GM18526 (cell line): Measurements from ENCODE around the gene INO80E.

Experiments
- POLR2A ChIP-seq: IDR thresholded peaks from 3 replicates; pipeline ENCODE4 v1.6.1; 2011; ENCODE audit not compliant: insufficient read length; ENCODE audit errors: extremely low read depth

The INO80E gene, protein sequence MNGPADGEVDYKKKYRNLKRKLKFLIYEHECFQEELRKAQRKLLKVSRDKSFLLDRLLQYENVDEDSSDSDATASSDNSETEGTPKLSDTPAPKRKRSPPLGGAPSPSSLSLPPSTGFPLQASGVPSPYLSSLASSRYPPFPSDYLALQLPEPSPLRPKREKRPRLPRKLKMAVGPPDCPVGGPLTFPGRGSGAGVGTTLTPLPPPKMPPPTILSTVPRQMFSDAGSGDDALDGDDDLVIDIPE

DNA sequence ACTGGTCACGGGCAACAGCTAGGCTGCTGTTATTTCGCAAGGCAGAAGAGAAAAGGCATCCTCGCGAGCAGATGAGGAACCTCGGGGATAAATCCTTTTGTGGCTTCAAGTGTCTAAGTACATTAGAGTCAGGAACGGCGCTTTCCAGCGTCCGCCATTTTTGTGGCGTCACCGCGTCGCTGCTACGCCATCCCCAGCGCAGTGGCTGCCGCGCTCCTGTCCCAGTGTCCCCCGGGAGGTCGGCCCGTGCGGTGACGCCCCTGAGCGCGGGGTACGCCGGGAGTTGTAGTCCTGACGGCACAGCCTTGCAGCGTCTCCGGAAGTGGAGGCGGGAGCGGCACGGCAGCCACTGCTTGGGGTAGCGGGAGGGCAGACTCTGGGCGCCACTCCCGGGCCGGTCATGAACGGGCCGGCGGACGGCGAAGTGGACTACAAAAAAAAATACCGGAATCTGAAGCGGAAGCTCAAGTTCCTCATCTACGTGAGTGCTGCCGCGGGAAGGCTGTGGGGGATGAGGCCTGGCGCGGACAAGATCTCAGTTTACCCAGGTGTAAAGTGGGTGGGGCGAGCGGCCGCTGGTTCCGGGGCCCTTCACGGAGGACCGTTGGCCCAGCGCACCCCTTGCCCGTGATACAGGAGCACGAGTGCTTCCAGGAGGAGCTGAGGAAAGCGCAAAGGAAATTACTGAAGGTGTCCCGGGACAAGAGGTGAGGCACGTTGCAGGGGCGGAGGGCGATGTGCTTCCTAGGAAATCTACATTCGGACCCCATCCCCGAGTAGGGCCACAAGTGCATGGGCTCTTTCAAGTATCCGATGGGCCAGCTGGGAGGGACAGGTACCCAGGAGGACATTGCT lies at the start of gene INO80E:
INO80E (plus strand) TSS at position 331 of the 855 bp plus-strand sequence; CDS start at position 401, 70 bp downstream.
- TF ChIP-seq POLR2A, result peak; percentile 82

DNA sequence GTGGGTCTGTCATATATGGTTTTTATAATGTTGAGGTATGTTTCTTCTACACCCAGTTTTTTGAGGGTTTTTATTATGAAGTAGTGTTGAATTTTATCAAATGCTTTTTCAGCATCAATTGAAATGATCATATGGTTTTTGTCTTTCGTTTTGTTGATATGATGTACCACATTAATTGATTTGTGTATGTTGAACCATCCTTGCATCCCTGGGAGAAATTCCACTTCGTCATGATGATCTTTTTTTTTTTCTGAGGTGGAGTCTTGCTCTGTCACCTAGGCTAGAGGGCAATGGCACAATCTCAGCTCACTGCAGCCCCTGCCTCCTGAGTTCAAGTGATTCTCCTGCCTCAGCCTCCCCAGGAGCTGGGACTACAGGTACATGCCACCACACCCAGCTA lies 48.1 kb upstream of the INO80E start:
- TF ChIP-seq POLR2A, result no peak

DNA sequence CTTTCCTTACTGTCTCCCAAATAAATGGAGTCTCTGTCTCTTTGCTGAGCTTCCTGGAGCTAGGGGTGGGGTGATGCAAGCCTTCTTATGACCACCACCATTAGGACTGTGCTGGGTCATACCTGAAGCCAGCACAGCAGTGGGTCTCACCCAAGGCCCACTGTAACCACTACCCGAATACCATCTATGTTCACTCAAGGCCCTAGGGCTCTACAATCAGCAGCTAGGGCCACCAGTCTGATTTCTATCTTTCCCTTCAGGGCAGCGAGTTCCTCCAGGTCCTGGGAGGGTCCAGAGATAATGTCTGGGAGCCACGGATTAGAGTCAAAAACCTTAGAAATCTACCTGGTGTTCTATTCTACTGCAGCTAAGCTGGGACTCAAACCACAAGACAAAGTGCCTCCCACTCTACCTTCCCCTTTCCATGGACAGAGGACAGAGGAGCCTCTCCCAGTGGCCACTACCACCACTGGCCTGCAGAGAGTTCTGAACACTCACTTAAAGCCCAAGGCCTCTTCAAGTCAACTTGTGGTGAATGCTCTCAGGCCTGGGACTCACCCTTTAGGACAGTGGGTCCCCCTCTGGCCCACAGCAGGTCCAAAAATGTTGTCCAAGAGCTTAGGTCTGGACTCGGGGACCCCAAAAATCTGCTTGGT lies 45.1 kb upstream of the INO80E start:
- no peak for TF ChIP-seq POLR2A

DNA sequence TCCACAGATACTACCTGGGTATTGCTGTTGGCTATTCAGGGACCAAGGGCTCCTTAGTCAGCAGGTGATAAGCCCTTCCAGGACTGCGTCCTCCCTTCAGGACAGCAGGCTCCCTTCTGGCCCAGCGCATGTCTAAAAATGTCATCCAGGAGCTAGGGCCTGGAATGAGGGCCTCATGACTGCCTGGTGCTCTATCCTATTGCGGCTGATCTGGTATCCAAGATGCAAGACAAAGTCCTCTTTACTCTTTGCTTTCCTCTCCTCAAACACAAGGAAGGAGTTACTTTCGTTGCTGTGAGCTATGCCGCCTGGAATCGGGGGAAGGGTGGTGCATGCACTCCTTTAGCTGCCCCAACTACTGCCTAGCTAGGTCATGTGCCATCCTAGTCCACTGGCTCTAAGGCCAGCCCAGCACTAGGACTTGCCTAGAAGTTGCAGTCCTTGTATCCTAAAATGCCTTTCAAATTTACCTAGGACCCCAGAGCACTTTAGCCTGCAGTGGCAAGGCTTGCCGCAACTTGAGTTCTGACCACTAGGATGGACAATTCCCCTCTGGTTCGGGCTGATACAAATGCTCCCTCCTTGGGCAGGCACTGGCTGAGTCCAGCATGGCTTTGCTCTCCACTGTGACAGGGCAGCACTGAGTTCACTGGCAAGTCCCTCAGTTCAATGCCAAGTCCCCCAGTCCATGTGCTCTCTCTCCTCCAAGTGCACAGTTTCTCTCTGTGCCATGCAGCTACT lies 44.2 kb upstream of the INO80E start:
- TF ChIP-seq POLR2A, result no peak

DNA sequence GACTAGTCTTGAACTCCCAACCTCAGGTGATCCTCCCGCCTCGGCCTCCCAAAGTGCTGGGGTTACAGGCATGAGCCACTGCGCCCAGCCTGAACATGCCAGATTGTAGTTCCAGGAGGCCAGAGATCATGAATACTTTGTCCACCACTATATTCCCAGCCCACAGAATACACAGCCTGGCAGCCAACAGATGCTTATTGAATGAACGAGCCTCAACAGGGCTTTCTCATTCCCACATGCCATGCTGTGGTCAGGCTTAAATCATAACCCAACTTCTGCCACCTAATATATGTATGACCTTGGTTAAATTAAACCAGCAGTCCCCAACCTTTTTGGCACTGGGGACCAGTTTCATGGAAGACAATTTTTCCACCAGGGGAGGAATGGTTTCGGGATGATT lies 37.3 kb upstream of the INO80E start:
- TF ChIP-seq POLR2A, result no peak

DNA sequence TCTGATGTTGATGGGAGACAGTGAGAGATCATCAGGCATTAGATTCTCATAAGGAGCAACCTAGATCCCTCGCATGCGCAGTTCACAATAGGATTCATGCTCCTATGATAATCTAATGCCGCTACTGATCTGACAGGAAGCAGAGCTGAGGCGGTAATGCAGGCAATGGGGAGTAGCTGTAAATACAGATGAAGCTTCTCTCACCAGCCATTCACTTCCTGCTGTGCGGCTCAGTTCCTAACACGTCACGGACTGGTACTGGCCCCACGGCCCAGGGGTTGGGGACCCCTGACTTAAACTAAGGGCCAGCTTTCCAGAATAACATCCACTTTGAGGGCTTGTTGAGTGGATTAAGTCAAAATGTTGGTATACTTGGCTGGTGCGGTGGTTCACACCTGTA lies 36.7 kb upstream of the INO80E start:
- no peak for TF ChIP-seq POLR2A

DNA sequence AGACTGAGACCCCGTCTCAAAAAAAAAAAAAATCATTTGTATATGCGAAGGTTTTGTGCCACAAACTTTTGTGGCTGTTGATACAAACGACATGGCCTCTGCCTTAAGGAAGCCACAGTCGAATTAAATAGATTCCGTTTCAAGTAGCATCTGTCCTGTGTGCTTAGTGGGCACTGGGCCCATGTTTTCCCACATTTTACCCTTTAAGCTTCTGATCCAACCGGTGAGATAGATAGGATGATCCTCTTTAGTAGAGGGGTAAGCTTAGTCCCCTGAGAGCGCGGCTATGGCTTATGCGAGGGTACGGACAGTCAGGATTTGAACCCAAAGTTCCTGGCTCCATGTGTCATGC lies 34.9 kb upstream of the INO80E start:
- TF ChIP-seq POLR2A, result no peak

DNA sequence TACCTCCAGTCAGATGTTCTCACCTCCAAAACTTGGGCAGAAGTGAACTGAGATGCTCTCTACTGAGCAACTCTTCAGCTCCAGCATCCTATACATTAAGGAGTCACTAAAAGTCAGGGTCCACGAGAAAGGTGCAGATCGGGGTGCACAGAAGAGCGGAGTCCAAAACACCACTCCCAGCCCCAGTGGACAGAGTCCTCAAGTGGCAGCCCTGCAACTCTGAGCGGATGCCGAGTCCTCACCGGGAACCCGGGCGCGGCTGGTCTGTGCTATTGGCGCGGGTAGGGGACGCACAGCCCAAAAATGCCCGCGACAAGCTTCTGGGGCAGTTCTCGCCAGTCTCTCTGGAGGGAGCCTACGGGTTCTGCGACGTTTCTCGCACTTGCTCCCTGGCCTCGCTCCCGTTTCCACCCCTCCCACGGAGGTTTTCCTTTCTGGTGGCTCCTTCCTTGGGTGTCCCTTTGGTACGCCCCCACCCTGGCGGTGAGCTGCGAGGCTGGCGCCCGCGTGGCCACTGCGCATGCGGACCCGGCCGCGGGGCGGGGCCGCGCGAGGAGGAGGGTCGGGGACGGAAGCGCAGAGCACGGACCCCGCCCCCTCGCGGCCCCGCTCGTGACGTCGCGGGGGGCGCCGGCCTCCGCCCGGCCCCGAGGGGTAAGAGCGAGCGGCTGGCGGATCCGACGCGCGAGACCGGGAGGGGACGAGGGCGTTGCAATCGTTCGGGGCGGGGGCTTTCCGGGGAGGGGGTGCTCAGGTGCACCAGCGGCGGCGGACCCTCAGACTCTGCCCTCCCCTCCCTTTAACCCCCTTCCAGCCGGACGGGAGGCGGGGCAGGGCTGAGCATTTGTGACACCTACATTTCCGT lies 34.3 kb upstream of the INO80E start, which contains the start of gene TMEM219:
TMEM219 (plus strand) TSS at position 601 of the 865 bp plus-strand sequence. CDS start 1,065 bp downstream, outside the sequence.
- peak; percentile 69 for TF ChIP-seq POLR2A

DNA sequence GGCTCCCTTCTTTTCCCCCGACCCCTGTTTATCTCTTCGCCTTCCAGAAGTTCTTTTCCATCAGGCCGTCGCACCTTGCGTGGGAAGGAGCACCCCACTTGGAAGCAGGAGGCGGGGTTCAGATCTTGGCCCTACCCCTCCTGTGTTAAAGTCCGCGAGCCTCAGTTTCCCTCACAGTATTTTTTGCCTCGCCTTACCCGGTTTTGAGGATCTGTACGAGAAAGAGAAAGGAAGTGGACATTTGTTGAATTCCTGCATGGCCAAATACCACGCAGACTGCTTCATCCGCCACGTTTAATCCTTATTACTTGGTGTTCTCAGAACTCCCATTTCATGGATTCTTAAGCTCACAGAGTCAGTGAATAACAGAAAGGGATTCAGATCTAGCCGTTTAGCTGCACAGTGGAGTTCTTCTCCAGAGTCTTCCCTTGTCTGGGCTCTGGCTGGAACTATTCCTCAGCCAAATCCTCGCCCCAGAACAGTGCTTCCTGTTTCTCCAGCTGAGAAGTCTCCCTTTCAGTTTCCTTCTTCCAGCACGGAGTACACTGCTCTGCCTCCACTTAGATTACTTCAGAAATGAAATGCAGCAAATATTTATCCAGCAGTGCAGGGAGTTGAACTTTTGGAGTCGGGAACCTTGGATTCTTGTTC lies 33.6 kb upstream of the INO80E start:
- no peak for TF ChIP-seq POLR2A

DNA sequence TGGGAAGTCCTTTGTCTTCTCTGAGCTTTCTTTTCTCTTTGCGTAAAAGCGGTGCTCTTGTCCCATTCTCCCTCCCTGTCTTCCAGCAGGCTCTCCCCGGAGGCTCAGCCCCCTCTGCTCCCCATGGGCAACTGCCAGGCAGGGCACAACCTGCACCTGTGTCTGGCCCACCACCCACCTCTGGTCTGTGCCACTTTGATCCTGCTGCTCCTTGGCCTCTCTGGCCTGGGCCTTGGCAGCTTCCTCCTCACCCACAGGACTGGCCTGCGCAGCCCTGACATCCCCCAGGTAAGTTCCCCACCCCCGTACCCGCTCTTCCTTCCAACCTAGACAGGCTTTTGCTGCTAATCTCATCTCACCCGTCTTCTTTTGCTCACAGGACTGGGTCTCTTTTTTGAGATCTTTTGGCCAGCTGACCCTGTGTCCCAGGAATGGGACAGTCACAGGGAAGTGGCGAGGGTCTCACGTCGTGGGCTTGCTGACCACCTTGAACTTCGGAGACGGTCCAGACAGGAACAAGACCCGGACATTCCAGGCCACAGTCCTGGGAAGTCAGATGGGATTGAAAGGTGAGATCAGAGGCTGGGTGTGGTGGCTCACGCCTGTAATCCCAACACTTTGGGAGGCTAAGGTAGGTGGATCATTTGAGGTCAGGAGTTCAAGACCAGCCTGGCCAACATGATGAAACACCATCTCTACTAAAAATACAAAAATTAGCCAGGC lies 32.9 kb upstream of the INO80E start:
- no peak for TF ChIP-seq POLR2A

DNA sequence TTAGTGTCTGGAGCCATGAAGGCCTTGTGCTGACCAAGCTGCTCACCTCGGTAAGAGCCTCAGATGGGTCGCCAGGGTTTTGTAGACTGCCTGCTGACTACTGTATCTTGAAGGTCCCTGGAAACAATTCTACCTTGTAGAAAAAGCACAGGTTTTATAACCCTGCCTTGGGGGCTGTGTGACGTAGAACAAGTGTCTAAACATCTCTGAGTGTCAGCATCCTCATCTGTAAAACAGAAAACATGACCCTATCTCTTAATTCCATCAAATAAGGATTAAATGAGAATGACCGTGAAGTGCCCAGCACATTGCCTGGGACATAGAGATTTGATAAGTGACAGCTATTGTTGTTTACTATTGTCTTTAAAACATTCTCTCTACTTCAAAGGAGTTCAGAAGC lies 27.8 kb upstream of the INO80E start:
- TF ChIP-seq POLR2A, result no peak

DNA sequence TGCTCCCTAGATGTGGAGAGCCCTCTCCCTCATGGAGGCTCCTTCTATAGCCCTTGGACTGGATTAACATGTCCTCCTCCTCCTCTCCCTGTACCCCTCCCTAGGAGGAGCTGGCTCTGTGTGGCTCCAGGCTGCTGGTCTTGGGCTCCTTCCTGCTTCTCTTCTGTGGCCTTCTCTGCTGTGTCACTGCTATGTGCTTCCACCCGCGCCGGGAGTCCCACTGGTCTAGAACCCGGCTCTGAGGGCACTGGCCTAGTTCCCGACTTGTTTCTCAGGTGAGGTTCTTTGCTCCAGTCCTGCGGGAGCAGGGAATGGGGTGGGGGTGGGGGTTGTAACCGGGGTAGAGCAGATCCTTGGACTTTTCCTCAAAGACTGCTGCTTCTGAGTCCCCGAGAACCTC lies 24.7 kb upstream of the INO80E start:
- no peak for TF ChIP-seq POLR2A

DNA sequence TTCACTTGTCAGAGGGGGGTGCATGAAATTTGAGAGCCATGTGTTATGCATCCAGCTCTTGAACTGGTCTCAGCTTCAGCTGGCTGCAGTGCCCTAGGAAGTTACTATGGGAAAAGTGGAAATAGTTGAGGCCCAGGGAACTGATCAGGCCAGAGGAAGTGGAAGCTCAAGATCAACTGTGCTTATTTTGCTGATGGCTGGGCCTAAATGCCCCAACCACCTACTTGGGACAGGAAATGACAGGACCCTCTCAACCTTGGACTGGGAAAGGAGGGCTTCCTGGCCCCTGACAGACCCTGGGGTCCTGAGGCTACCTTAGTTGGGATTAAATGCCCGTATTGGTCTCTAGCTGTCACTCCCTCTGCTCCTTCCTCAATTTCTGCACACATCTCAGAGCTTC lies 23.5 kb upstream of the INO80E start:
- TF ChIP-seq POLR2A, result no peak

DNA sequence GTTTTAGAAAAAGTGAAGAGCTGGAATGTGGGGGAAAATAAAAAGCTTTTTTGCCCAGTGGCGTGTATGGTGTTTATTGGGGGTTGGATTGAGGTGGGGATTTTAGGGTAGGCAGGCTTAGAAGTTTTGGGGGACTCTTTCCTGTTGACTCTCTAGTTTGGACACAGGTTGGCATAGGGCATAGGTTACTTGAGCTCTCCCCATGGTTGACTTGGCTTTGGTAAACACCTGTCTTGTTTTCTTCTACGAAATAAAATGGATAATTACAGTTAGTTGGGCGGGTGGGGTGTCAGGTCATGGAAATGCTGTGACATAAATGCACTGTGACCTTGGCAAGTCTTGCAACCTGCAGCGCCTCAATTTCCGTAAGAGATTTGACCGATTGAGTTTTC lies 23.1 kb upstream of the INO80E start:
- TF ChIP-seq POLR2A, result no peak
